GM12878 (cell line): ENCODE data around the gene C8G. TPM values are rescaled to one million over a fixed set of nuclear protein-coding genes. Genes with fewer than 3 reads are reported as not detected.

Experiments
- ATAC-seq: fragments of 200-7000 bp; cut with Tn5 transposase; 3 replicates; pipeline ENCODE4 v1.9.1; 2020; ENCODE audit warnings: mild to moderate bottlenecking, moderate library complexity
- BruUV-seq: library from RNA; stranded (reverse); fragments of 400-500 nt; replicated peaks from 2 replicates; lab custom pipeline; 2021; lab: Mats Ljungman, UMichigan
- CTCF ChIA-PET: fragments of 300-600 bp; sonication (Branson Sonifier 250); formaldehyde crosslinking; extraction: SDS; loops from one replicate; lab custom pipeline; 2021; ENCODE audit warnings: inconsistent platforms; lab: Yijun Ruan, JAX
- POLR2A ChIA-PET: fragments of 350-600 bp; formaldehyde crosslinking; extraction: SDS; loops from one replicate; lab custom pipeline; 2021; ENCODE audit warnings: inconsistent platforms; lab: Charles Lee
- RAD21 ChIA-PET: fragments of 300-600 bp; sonication (Branson Sonifier 250); formaldehyde crosslinking; loops from one replicate; lab custom pipeline; 2023; ENCODE audit warnings: antibody characterized with exemption; ENCODE audit not compliant: unreplicated experiment; lab: Charles Lee
- SMC1A ChIA-PET: fragments of 300-600 bp; sonication (Branson Sonifier 250); formaldehyde crosslinking; loops from one replicate; lab custom pipeline; 2023; ENCODE audit not compliant: unreplicated experiment, uncharacterized antibody; lab: Charles Lee
- DNase-seq: peaks from one replicate; pipeline ENCODE4 v3.0.0-alpha.2; 2011; ENCODE audit warnings: low read depth, low spot score
- FAIRE-seq: peaks from 3 replicates; lab custom pipeline; 2011; peaks lifted over from hg19 to GRCh38; lab: Jason Lieb, UNC
- H2AFZ ChIP-seq: 2 replicates; pipeline ENCODE4 v1.6.0; 2011; ENCODE audit warnings: low read depth, low read length, control low read depth; ENCODE audit not compliant: control insufficient read depth
- H3K27ac ChIP-seq: 2 replicates; pipeline ENCODE4 v1.5.1; 2011; ENCODE audit warnings: control low read depth; ENCODE audit not compliant: control insufficient read depth, insufficient read depth
- H3K27me3 ChIP-seq, 2 experiments: replicated peaks in 1 of 2; 2 replicates each; pipeline versions ENCODE4 v1.6.0 to v1.6.1; 2011; ENCODE audit warnings: low read length in 1 of 2; ENCODE audit not compliant: control insufficient read depth in 2 of 2, insufficient read depth in 2 of 2
- H3K36me3 ChIP-seq, 2 experiments: 2 replicates each; pipeline ENCODE4 v1.5.1; 2011; ENCODE audit warnings: low read length in 1 of 2; ENCODE audit not compliant: control insufficient read depth in 2 of 2, insufficient read depth in 2 of 2
- H3K4me1 ChIP-seq: 2 replicates; pipeline ENCODE4 v1.6.1; 2011; ENCODE audit warnings: mild to moderate bottlenecking, low read length, moderate library complexity, mixed read lengths; ENCODE audit not compliant: control insufficient read depth, insufficient read depth
- H3K4me2 ChIP-seq: 2 replicates; pipeline ENCODE4 v1.6.0; 2011; ENCODE audit warnings: control low read depth; ENCODE audit not compliant: control insufficient read depth, insufficient read depth
- H3K4me3 ChIP-seq: fragments of 200-600 bp; sonication (generic); 2 replicates; pipeline ENCODE4 v1.5.1; 2016
- H3K79me2 ChIP-seq: 2 replicates; pipeline ENCODE4 v1.6.0; 2011; ENCODE audit warnings: low read length; ENCODE audit not compliant: control insufficient read depth, insufficient read depth
- H3K9ac ChIP-seq: 2 replicates; pipeline ENCODE4 v1.8.0; 2011; ENCODE audit warnings: low read length, control low read depth, mixed read lengths; ENCODE audit not compliant: control insufficient read depth, insufficient read depth
- H3K9me3 ChIP-seq: replicated peaks from 3 replicates; pipeline ENCODE4 v1.5.1; 2011; ENCODE audit warnings: mild to moderate bottlenecking, low read length; ENCODE audit not compliant: control insufficient read depth, insufficient read depth
- H4K20me1 ChIP-seq: 2 replicates; pipeline ENCODE4 v1.6.0; 2011; ENCODE audit not compliant: control insufficient read depth, insufficient read depth
- BACH1 ChIP-seq: fragments of 450-650 bp; IDR thresholded peaks from 2 replicates; pipeline ENCODE4 v1.6.1; 2017; ENCODE audit warnings: mild to moderate bottlenecking, borderline replicate concordance
- BRCA1 ChIP-seq: IDR thresholded peaks from 2 replicates; pipeline ENCODE4 v1.6.1; 2011; ENCODE audit warnings: low read depth, low read length, improper control_type of control experiment
- CEBPB ChIP-seq, 2 experiments: fragments of 150-350 bp in 1 of 2; IDR thresholded peaks; 2 replicates each; pipeline ENCODE4 v1.6.1; 2012 to 2014; ENCODE audit warnings: low read depth in 2 of 2, low read length in 2 of 2, borderline replicate concordance in 1 of 2, inconsistent platforms in 1 of 2
- CREM ChIP-seq: IDR thresholded peaks from 2 replicates; pipeline ENCODE4 v1.6.1; 2014; ENCODE audit warnings: antibody characterized with exemption, low read depth
- HCFC1 ChIP-seq: fragments of 150-350 bp; IDR thresholded peaks from 2 replicates; pipeline ENCODE4 v1.6.1; 2014; ENCODE audit warnings: low read length
- MYC ChIP-seq: IDR thresholded peaks from 2 replicates; pipeline ENCODE4 v1.6.1; 2011; ENCODE audit warnings: mild to moderate bottlenecking, low read length, moderate library complexity, inconsistent platforms; ENCODE audit not compliant: insufficient read depth, insufficient replicate concordance, insufficient read length, severe bottlenecking
- NBN ChIP-seq: fragments of 450-650 bp; IDR thresholded peaks from 2 replicates; pipeline ENCODE4 v1.6.1; 2016
- NR2C1 ChIP-seq: fragments of 450-650 bp; IDR thresholded peaks from 2 replicates; pipeline ENCODE4 v1.6.1; 2017; ENCODE audit warnings: antibody characterized with exemption, mild to moderate bottlenecking, moderate library complexity
- NRF1 ChIP-seq: conservative IDR thresholded peaks from 2 replicates; pipeline ENCODE4 v1.6.1; 2011; ENCODE audit warnings: mild to moderate bottlenecking, low read depth, low read length, improper control_type of control experiment
- SIX5 ChIP-seq: IDR thresholded peaks from 2 replicates; pipeline ENCODE4 v1.6.1; 2011; ENCODE audit warnings: mild to moderate bottlenecking, low read depth, low read length, moderate library complexity; ENCODE audit not compliant: severe bottlenecking
- TAF1 ChIP-seq: IDR thresholded peaks from 2 replicates; pipeline ENCODE4 v1.6.1; 2011; ENCODE audit warnings: mild to moderate bottlenecking, low read depth, low read length, borderline replicate concordance
- TCF12 ChIP-seq: IDR thresholded peaks from 2 replicates; pipeline ENCODE4 v1.6.1; 2011; ENCODE audit warnings: low read depth, mild to moderate bottlenecking, low read length
- YY1 ChIP-seq: IDR thresholded peaks from 2 replicates; pipeline ENCODE4 v1.6.1; 2011; ENCODE audit warnings: low read depth, mild to moderate bottlenecking, low read length
- ZNF207 ChIP-seq: fragments of 450-650 bp; IDR thresholded peaks from 2 replicates; pipeline ENCODE4 v1.6.1; 2014; ENCODE audit warnings: antibody characterized with exemption, mild to moderate bottlenecking, borderline replicate concordance
- WGBS: methylation state at CpG from one replicate; pipeline ENCODE4 v1.1.6; 2016; ENCODE audit warnings: low lambda C conversion rate; ENCODE audit not compliant: insufficient replicate concordance, insufficient coverage; ENCODE audit errors: missing lambda C conversion rate; 5-methylcytosine and 5-hydroxymethylcytosine counted together
- in situ Hi-C: fragments of 300-500 bp; cut with MboI; formaldehyde crosslinking; loops from 9 replicates; pipeline ENCODE4 v1.14.3; 2018; ENCODE audit warnings: mixed read lengths
- intact Hi-C: fragments of 100-400 bp; cut with micrococcal nuclease; formaldehyde crosslinking; loops from one replicate; pipeline ENCODE4 v1.14.2; 2022; ENCODE audit not compliant: unreplicated experiment
- polyA plus RNA-seq, 11 experiments: library from polyadenylated mRNA; depleted of rRNA in 4 of 11; unstranded in 6 of 11; stranded (reverse) in 5 of 11; fragments of >200 nt; fragmentation: Nextera tagmentation in 4 of 11; fragmentation: Illumina TruSeq in 1 of 11; extraction: Ambion mirVana in 4 of 11; extraction: Trizol in 1 of 11; gene quantifications; 1 replicate in 1 of 11; 2 replicates in 10 of 11; pipeline versions ENCODE4 v1.2.1 to v1.2.3, GENCODE V29; 2011 to 2016; ENCODE audit warnings: inconsistent platforms in 2 of 11, missing spikeins in 2 of 11, low read depth in 1 of 11
- total RNA-seq, 4 experiments: library from RNA; depleted of rRNA in 3 of 4; stranded (reverse); fragments of >200 nt in 3 of 4; fragmentation: Illumina TruSeq in 1 of 4; extraction: Trizol in 1 of 4; gene quantifications; 2 replicates each; pipeline versions ENCODE4 v1.2.1 to v1.2.3, GENCODE V29; 2013 to 2021
- TF ChIP-seq, protein P1 (sequence below): fragments of 450-650 bp; formaldehyde crosslinking; IDR thresholded peaks from 2 replicates; pipeline ENCODE4 v1.4.0; 2022; ENCODE audit warnings: mild to moderate bottlenecking, moderate library complexity
- TF ChIP-seq, protein P2 (sequence below): fragments of 450-650 bp; formaldehyde crosslinking; IDR thresholded peaks from 2 replicates; pipeline ENCODE4 v1.4.0; 2020; ENCODE audit warnings: mild to moderate bottlenecking, moderate library complexity

The C8G gene
- total and polyA plus RNA-seq, 10 of the 15 experiments (the other 5 are each of a cell fraction or from before 2014, with no cell fraction given): 0.26 to 0.69 (median 0.50) TPM; not detected in 7

DNA sequence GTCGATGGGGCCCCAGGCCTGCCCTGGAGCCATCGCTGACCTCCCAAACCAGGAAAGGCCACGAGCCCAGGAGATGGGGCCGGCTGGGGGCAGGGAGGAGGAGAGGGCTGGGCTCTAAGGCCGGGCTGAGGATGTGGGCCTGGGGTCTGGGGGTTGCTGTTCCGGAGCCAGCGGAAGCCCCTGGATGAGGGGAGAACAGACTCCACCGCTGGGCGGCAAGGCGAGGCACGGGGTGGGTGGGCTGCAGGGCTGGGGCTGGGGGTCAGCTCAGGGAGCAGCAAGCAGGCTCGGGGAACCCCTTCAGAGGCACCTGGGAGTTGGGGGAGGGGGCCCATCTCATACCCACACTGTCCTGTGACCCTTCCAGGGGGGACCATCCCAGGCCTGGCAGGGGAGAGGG, 18.7 kb downstream of the C8G start:
- TF ChIP-seq NR2C1: no peak
- TF ChIP-seq BRCA1: no peak
- TF ChIP-seq NBN: no peak
- TF ChIP-seq YY1: no peak
- TF ChIP-seq HCFC1: no peak
- TF ChIP-seq CEBPB (IDR thresholded peaks at IDR 0.05; ENCODE audit: borderline replicate concordance in 1 of 2, low read depth in 2 of 2, low read length in 2 of 2): no peak
- TF ChIP-seq TAF1: no peak
- TF ChIP-seq, protein P1, sequence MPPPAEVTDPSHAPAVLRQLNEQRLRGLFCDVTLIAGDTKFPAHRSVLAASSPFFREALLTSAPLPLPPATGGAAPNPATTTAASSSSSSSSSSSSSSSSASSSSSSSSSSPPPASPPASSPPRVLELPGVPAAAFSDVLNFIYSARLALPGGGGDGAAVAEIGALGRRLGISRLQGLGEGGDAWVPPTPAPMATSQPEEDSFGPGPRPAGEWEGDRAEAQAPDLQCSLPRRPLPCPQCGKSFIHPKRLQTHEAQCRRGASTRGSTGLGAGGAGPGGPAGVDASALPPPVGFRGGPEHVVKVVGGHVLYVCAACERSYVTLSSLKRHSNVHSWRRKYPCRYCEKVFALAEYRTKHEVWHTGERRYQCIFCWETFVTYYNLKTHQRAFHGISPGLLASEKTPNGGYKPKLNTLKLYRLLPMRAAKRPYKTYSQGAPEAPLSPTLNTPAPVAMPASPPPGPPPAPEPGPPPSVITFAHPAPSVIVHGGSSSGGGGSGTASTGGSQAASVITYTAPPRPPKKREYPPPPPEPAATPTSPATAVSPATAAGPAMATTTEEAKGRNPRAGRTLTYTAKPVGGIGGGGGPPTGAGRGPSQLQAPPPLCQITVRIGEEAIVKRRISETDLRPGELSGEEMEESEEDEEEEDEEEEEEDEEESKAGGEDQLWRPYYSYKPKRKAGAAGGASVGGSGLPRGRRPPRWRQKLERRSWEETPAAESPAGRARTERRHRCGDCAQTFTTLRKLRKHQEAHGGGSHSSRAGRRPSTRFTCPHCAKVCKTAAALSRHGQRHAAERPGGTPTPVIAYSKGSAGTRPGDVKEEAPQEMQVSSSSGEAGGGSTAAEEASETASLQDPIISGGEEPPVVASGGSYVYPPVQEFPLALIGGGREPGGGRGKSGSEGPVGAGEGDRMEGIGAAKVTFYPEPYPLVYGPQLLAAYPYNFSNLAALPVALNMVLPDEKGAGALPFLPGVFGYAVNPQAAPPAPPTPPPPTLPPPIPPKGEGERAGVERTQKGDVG: no peak
- TF ChIP-seq BACH1: no peak
- no peak for TF ChIP-seq SIX5
- TF ChIP-seq TCF12: no peak
- TF ChIP-seq CREM: no peak
- TF ChIP-seq ZNF207: no peak
- TF ChIP-seq, protein P2, sequence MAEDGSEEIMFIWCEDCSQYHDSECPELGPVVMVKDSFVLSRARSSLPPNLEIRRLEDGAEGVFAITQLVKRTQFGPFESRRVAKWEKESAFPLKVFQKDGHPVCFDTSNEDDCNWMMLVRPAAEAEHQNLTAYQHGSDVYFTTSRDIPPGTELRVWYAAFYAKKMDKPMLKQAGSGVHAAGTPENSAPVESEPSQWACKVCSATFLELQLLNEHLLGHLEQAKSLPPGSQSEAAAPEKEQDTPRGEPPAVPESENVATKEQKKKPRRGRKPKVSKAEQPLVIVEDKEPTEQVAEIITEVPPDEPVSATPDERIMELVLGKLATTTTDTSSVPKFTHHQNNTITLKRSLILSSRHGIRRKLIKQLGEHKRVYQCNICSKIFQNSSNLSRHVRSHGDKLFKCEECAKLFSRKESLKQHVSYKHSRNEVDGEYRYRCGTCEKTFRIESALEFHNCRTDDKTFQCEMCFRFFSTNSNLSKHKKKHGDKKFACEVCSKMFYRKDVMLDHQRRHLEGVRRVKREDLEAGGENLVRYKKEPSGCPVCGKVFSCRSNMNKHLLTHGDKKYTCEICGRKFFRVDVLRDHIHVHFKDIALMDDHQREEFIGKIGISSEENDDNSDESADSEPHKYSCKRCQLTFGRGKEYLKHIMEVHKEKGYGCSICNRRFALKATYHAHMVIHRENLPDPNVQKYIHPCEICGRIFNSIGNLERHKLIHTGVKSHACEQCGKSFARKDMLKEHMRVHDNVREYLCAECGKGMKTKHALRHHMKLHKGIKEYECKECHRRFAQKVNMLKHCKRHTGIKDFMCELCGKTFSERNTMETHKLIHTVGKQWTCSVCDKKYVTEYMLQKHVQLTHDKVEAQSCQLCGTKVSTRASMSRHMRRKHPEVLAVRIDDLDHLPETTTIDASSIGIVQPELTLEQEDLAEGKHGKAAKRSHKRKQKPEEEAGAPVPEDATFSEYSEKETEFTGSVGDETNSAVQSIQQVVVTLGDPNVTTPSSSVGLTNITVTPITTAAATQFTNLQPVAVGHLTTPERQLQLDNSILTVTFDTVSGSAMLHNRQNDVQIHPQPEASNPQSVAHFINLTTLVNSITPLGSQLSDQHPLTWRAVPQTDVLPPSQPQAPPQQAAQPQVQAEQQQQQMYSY (CRISPR knock-in tag): no peak
- no peak for TF ChIP-seq MYC
- TF ChIP-seq NRF1: no peak
- DNase-seq (no peak), ATAC-seq (no peak), FAIRE-seq (no peak)
- ChIA-PET CTCF (no interaction called here), POLR2A (no interaction called here), RAD21 (interaction anchor here (0.6 kb wide), 1 partner anchor 78 kb away, joined by 3 read pairs; no protein-coding TSS in a partner anchor), SMC1A (no interaction called here)
- H3K4me3 ChIP-seq: no peak overlapping the region
- no peaks in the 10 kb centered on the region for H3K36me3 ChIP-seq
- no TSS peak for BruUV-seq
- WGBS: 63% methylated on average over 6 of the region's 12 CpGs
- no peak overlapping the region for H3K9ac ChIP-seq
- peaks cover 7% of the 10 kb centered on the region for H3K4me1 ChIP-seq
- H2AFZ ChIP-seq: no peak overlapping the region
- no peaks in the 10 kb centered on the region for H3K9me3 ChIP-seq
- intact Hi-C loops (no loop called here), in situ Hi-C loops (no loop called here)
- no peaks in the 10 kb centered on the region for H3K79me2 ChIP-seq
- H4K20me1 ChIP-seq: no peaks in the 10 kb centered on the region; the same call in 1 of the 2 replicates
- no peak overlapping the region for H3K4me2 ChIP-seq
- no peaks in the 10 kb centered on the region for H3K27me3 ChIP-seq
- no peak overlapping the region for H3K27ac ChIP-seq
